ENCODE measurements around the gene DLX4.

DNA sequence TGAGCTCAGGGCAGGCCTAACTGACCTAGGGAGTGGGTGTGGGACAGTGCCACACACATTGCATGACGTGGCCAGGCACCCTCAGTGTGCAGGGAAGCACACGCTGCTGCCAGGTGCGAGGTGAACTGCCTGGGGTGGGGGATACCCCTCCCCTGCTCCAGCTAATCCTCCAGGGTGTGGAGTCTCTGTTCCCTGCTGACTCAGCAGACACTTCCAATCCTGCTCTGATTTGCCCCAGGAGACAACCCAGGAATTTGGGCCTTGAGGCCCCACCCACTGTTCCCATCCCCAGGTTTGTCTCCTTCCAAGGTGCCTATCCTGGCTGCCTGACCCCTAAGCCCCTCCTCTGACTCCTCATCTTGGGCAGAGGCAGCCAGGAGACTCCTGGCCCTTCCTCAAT is 15.3 kb downstream of the DLX4 start:
- TF ChIP-seq, protein P1, sequence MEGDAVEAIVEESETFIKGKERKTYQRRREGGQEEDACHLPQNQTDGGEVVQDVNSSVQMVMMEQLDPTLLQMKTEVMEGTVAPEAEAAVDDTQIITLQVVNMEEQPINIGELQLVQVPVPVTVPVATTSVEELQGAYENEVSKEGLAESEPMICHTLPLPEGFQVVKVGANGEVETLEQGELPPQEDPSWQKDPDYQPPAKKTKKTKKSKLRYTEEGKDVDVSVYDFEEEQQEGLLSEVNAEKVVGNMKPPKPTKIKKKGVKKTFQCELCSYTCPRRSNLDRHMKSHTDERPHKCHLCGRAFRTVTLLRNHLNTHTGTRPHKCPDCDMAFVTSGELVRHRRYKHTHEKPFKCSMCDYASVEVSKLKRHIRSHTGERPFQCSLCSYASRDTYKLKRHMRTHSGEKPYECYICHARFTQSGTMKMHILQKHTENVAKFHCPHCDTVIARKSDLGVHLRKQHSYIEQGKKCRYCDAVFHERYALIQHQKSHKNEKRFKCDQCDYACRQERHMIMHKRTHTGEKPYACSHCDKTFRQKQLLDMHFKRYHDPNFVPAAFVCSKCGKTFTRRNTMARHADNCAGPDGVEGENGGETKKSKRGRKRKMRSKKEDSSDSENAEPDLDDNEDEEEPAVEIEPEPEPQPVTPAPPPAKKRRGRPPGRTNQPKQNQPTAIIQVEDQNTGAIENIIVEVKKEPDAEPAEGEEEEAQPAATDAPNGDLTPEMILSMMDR (IDR thresholded peaks at IDR 0.05; ENCODE audit: insufficient read depth, low read depth, low read length) = no peak
- TF ChIP-seq EZH2 (IDR thresholded peaks at IDR 0.05; ENCODE audit: insufficient read depth, low read length) = no peak

Measured in astrocyte (in vitro differentiated cells and primary cell).